Duodenal mucosa (tissue), 2 donors: ENCODE data around the gene GPBP1.
"Not testable (repeated sequence)": the region's sequence is repeated elsewhere in the genome, so short reads cannot be mapped to it uniquely, and the experiment has no call there.

Experiments used
- H3K27ac ChIP-seq: one replicate; pipeline ENCODE4 v1.7.0; 2013; ENCODE audit warnings: low read depth, low read length
- H3K27me3 ChIP-seq, 2 donors: one replicate each; pipeline ENCODE4 v1.7.0; 2013; ENCODE audit warnings: low read length in 2 of 2, control low read depth in 1 of 2; ENCODE audit not compliant: insufficient read depth in 2 of 2, control insufficient read depth in 1 of 2
- H3K36me3 ChIP-seq, 2 donors: one replicate each; pipeline ENCODE4 v1.7.0; 2013; ENCODE audit warnings: low read length in 2 of 2, control low read depth in 1 of 2; ENCODE audit not compliant: insufficient read depth in 2 of 2, control insufficient read depth in 1 of 2
- H3K4me1 ChIP-seq, 2 donors: one replicate each; pipeline ENCODE4 v1.7.0; 2013; ENCODE audit warnings: low read length in 2 of 2, control low read depth in 1 of 2; ENCODE audit not compliant: insufficient read depth in 2 of 2, control insufficient read depth in 1 of 2
- H3K4me3 ChIP-seq, 2 donors: one replicate each; pipeline ENCODE4 v1.7.0; 2013; ENCODE audit warnings: low read length in 2 of 2, low read depth in 1 of 2
- H3K9ac ChIP-seq, 2 donors: one replicate each; pipeline ENCODE4 v1.7.0; 2013; ENCODE audit warnings: low read length in 2 of 2, low read depth in 1 of 2
- H3K9me3 ChIP-seq, 2 donors: one replicate each; pipeline ENCODE4 v1.7.0; 2013; ENCODE audit warnings: low read length in 2 of 2, control low read depth in 1 of 2; ENCODE audit not compliant: control insufficient read depth in 1 of 2

GPBP1 gene

GRCh38 chr5:57299986-57300385 lies 126.1 kb downstream of the GPBP1 start:
- no peak overlapping the region for H3K9ac ChIP-seq
- H3K27ac ChIP-seq: no peak overlapping the region
- H3K9me3 ChIP-seq: no peaks in the 10 kb centered on the region
- H3K36me3 ChIP-seq: no peaks in the 10 kb centered on the region
- peaks cover 8 to 11% of the 10 kb centered on the region in 2 donors for H3K4me1 ChIP-seq
- H3K4me3 ChIP-seq: no peak overlapping the region
- H3K27me3 ChIP-seq: no peaks in the 10 kb centered on the region

DNA sequence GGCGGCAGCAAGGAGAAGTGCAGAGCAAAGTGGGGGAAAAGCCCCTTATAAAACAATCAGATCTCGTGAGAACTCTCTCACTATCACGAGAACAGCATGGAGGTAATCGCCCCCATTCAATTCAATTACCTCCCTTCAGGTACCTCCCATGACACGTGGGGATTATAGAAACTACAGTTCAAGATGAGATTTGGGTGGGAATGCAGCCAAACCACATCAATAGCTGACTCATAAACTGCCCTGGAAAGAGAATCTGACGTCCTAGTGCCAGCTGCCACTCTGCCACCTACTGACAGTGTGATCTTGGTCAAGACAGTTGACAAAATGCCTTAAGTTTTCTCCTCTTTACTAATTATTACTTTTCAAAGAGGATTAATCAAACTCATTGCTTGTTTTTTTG lies 128.3 kb downstream of the GPBP1 start:
- H3K4me3 ChIP-seq: no peak overlapping the region
- peaks cover 8 to 11% of the 10 kb centered on the region in 2 donors for H3K4me1 ChIP-seq
- no peak overlapping the region for H3K27ac ChIP-seq

DNA sequence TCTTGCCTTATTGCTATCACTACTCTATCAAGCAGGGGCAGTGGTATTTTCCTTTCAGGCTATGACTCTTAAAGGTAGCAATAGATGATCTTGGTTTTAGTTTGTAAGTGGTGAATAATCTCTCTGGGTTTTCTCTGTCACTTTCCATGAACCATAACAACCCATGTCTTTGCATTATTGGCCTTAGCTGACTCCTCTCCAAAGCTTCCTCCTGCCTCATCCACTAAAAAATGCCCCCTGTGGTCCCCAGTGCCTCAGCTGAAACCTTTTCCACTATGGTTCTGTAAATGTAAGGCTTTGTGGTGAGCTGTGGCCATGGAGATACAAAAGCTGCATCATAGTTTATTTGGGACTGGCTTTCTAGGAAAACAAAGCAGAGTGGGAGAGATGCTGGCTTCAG lies 128.8 kb downstream of the GPBP1 start:
- H3K27ac ChIP-seq: no peak overlapping the region
- H3K27me3 ChIP-seq: no peaks in the 10 kb centered on the region
- no peaks in the 10 kb centered on the region for H3K9me3 ChIP-seq
- H3K36me3 ChIP-seq: no peaks in the 10 kb centered on the region
- peaks cover 8 to 11% of the 10 kb centered on the region in 2 donors for H3K4me1 ChIP-seq
- H3K4me3 ChIP-seq: no peak overlapping the region
- H3K9ac ChIP-seq: no peak overlapping the region

More for the DNA sequence above, 128.3 kb downstream of the GPBP1 start:
- Histone ChIP-seq H3K9me3 (no peaks in the 10 kb centered on the region), H3K9ac (no peak overlapping the region), H3K36me3 (no peaks in the 10 kb centered on the region), H3K27me3 (no peaks in the 10 kb centered on the region)

- Histone ChIP-seq H3K36me3 (no peaks in the 10 kb centered on the region), H3K9ac (no peak overlapping the region), H3K4me1 (peaks cover 0 to 4% of the 10 kb centered on the region in 2 donors), H3K4me3 (no peak overlapping the region), H3K9me3 (no peaks in the 10 kb centered on the region), H3K27ac (no peak overlapping the region), H3K27me3 (no peaks in the 10 kb centered on the region)
These were observed 130.1 kb downstream of the GPBP1 start for GRCh38 chr5:57303985-57304384.

DNA sequence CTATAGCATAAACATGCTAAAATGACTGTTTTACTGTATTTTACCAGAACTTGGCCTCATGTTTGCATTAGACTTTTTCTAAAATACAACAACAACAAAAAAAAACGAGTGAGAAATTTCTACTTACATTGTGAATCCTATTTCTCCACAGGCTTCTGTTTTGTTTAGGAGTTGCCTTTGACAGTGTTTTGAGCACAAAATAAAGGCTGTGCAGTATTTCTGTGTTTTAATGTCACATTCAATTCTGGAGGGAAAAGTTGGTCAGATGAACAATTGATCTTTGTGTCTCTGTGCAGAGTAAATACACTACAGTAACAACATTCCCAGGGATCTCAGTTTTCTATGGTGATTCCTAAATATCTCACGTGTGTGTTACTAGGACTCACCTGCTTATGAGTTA lies 131.1 kb downstream of the GPBP1 start:
- Histone ChIP-seq H3K27ac (no peak overlapping the region), H3K9ac (no peak overlapping the region), H3K36me3 (no peaks in the 10 kb centered on the region), H3K4me1 (no peaks in the 10 kb centered on the region), H3K4me3 (no peak overlapping the region), H3K27me3 (no peaks in the 10 kb centered on the region), H3K9me3 (no peaks in the 10 kb centered on the region)

DNA sequence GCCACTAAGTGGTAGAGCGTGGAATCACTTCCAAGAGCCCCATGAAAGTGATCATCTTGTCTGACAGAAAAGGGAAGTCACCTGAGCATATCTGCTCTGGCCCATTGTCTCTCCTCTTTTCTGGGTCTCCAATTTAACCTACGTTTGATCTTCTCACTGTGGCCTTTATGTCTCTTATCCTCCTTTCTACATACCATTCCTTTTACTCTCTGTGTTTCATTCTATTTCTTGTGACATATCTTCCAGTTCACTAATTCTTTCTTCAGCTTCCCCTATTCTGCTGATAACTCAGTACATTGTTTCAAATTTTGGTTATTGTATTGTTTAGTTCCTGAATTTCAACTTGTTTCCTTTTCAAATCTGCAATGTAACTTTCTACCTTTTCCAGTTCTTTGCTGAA lies 132.5 kb downstream of the GPBP1 start:
- Histone ChIP-seq H3K27ac (no peak overlapping the region), H3K9ac (no peak overlapping the region), H3K4me3 (no peak overlapping the region), H3K27me3 (no peaks in the 10 kb centered on the region), H3K36me3 (no peaks in the 10 kb centered on the region), H3K9me3 (no peaks in the 10 kb centered on the region), H3K4me1 (no peaks in the 10 kb centered on the region)

- Histone ChIP-seq H3K27ac (no peak overlapping the region), H3K4me1 (no peaks in the 10 kb centered on the region), H3K27me3 (no peaks in the 10 kb centered on the region), H3K9ac (no peak overlapping the region), H3K4me3 (no peak overlapping the region), H3K36me3 (no peaks in the 10 kb centered on the region), H3K9me3 (no peaks in the 10 kb centered on the region)
These were observed 133.7 kb downstream of the GPBP1 start for GRCh38 chr5:57307516-57307915.

GRCh38 chr5:57309022-57309421 lies 135.2 kb downstream of the GPBP1 start:
- not testable (repeated sequence) for H3K27ac ChIP-seq, H3K9ac ChIP-seq, H3K4me3 ChIP-seq, H3K36me3 ChIP-seq, H3K4me1 ChIP-seq, H3K9me3 ChIP-seq, H3K27me3 ChIP-seq

GRCh38 chr5:57311251-57311650 lies 137.4 kb downstream of the GPBP1 start:
- H3K4me3 ChIP-seq: no peak overlapping the region
- no peaks in the 10 kb centered on the region for H3K4me1 ChIP-seq
- no peaks in the 10 kb centered on the region for H3K9me3 ChIP-seq
- no peak overlapping the region for H3K27ac ChIP-seq
- no peaks in the 10 kb centered on the region for H3K36me3 ChIP-seq
- no peaks in the 10 kb centered on the region for H3K27me3 ChIP-seq
- no peak overlapping the region for H3K9ac ChIP-seq

- Histone ChIP-seq H3K27me3 (no peaks in the 10 kb centered on the region), H3K27ac (no peak overlapping the region), H3K4me3 (no peak overlapping the region)
These were observed 138.3 kb downstream of the GPBP1 start for GRCh38 chr5:57311921-57312735.

More at GRCh38 chr5:57311921-57312735, 138.3 kb downstream of the GPBP1 start:
- H3K36me3 ChIP-seq: no peaks in the 10 kb centered on the region
- no peaks in the 10 kb centered on the region for H3K9me3 ChIP-seq
- H3K4me1 ChIP-seq: no peaks in the 10 kb centered on the region
- H3K9ac ChIP-seq: no peak overlapping the region
